GM13976 (cell line): Measurements from ENCODE around the gene CD207.

Experiments used
- DNase-seq: peaks from one replicate; pipeline ENCODE4 v3.0.0; 2012; ENCODE audit warnings: low spot score
- in situ Hi-C: fragments of 300-500 bp; cut with MboI; formaldehyde crosslinking; loops from one replicate; pipeline ENCODE4 v1.12.0; 2022; ENCODE audit warnings: low sequenced_read_pairs, mixed read lengths, inconsistent platforms; ENCODE audit not compliant: unreplicated experiment
- TF ChIP-seq, protein P1 (sequence below): IDR thresholded peaks from 2 replicates; pipeline ENCODE4 v1.5.1; 2012; ENCODE audit warnings: borderline replicate concordance, mild to moderate bottlenecking; ENCODE audit not compliant: insufficient read depth; ENCODE audit errors: extremely low read depth, missing control alignments, control extremely low read depth

The CD207 gene

GRCh38 chr2:70831861-70832260, 3.8 kb downstream of the CD207 start:
- TF ChIP-seq, protein P1, sequence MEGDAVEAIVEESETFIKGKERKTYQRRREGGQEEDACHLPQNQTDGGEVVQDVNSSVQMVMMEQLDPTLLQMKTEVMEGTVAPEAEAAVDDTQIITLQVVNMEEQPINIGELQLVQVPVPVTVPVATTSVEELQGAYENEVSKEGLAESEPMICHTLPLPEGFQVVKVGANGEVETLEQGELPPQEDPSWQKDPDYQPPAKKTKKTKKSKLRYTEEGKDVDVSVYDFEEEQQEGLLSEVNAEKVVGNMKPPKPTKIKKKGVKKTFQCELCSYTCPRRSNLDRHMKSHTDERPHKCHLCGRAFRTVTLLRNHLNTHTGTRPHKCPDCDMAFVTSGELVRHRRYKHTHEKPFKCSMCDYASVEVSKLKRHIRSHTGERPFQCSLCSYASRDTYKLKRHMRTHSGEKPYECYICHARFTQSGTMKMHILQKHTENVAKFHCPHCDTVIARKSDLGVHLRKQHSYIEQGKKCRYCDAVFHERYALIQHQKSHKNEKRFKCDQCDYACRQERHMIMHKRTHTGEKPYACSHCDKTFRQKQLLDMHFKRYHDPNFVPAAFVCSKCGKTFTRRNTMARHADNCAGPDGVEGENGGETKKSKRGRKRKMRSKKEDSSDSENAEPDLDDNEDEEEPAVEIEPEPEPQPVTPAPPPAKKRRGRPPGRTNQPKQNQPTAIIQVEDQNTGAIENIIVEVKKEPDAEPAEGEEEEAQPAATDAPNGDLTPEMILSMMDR, result no peak

DNA sequence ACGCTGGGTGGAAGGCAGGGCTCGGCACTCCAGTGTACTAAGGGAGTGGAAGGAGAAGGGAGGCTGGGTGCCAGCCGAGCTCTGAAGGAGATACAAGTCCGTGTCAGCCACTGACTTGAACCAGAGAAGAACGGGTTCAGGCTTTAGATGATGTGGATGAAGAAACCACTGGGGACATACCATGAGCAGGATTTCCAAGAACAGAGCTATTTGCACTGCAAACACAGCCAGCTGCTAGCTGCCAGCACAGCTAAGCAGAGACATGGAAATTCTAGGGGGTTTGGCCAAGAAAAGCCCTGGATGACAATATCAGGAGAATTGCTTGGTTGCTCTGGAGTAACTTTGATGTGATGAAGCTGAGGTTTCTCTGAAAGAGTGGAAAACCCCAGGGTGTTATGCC, 5.2 kb downstream of the CD207 start:
- in situ Hi-C loops, result no loop called here
- DNase-seq, result no peak
- TF ChIP-seq, protein P1, result no peak

More at GRCh38 chr2:70831861-70832260, 3.8 kb downstream of the CD207 start:
- DNase-seq, result no peak
- in situ Hi-C loops, result no loop called here

GRCh38 chr2:70829916-70830315, 5.7 kb downstream of the CD207 start:
- DNase-seq, result no peak
- TF ChIP-seq, protein P1, result no peak
- in situ Hi-C loops, result no loop called here

DNA sequence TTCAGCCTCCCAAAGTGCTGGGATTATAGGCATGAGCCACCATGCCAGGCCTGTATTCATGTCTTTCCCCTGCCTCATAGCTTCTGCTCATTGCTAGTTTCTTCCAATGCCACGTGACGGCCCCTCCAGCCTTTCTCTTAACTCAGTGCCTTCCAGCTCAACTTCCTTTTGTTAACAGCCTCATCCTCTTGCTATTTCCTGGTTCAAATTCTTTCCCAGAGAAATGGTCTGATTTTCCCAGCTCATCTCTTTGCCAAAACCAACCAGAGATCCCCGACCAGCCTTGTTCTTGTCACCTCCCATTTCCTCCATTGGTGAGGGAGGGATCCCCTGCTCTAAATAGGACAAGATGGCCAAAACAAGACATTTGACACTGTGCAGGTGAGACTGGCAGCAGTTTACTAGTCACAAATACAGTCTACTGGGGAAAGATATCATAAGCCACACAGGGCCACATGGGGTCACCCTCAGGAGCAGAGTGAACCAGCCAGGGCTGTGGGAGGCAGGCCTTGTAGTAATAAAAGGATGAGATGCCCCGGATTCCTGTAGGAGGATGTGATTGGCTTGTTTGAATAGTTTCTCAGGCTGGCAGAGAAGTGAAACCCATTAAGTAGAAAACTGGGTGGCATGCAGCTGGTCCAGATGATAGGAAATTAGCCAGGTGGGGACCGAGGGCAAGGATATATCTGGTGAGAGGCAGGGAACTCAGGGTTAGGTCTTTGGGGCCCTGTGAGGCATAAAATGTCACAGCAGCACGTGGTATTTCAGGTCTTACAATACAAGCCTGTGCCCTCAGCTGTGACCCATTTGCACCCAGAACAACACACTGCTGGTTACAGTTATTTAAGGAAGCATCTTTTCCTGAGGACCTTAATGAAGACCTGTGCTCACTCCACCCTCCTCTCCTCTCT, 6.4 kb downstream of the CD207 start:
- TF ChIP-seq, protein P1, result no peak
- in situ Hi-C loops, result no loop called here
- DNase-seq, result no peak

DNA sequence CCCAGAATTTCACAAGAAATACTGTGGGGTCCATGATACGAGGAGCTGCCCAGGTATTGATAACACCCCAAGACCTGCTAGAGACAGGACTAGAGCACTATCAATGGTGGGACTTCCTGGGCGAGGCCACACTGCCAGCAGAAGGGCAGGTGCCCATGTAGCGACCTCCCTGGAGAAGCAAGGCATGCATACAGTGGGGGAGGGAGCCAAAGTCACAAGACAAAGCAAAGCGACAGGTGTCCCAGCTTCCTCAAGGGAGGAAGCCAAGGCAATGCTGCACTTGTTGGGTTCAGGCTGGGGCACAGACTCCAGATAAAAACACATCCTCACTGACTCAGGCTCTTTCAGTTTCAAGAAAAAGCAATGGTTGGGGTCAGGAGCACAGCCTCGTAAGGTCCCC, 7.5 kb downstream of the CD207 start:
- in situ Hi-C loops, result no loop called here
- TF ChIP-seq, protein P1, result no peak
- no peak for DNase-seq

DNA sequence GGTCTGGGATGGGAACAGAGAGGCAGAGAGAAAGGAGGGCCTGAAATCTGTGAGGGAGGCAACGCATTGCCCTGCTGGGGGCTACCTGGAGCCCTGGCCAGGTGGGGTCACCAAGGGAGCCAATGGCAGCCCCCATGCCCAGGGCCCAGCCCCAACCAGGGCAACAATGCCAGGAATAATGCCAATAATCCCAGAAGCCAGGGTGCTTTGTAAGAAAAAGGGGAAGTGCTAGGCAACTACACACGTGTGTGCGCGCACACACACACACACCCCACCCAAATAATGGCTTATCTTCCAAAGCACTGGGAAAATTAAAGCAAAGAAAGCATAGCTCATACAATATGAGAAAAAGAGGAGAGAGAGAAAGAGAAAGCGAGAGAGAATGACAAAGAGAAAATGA, 8.2 kb downstream of the CD207 start:
- in situ Hi-C loops, result no loop called here
- TF ChIP-seq, protein P1, result no peak
- no peak for DNase-seq
